Epithelial cell of proximal tubule (primary cell): ENCODE measurements around the gene TMEM163. TPM values are rescaled to one million over a fixed set of nuclear protein-coding genes. Genes with fewer than 3 reads are reported as not detected.
A peak's percentile ranks its signal among the peaks of the same experiment; 100 is the strongest.
"Not testable (repeated sequence)": the region's sequence is repeated elsewhere in the genome, so short reads cannot be mapped to it uniquely, and the experiment has no call there.

Source experiments
- DNase-seq: peaks from one replicate; pipeline ENCODE4 v3.0.0-alpha.2; 2011; ENCODE audit warnings: low read depth
- H3K4me3 ChIP-seq: 2 replicates; pipeline ENCODE4 v1.5.1; 2011; ENCODE audit warnings: low read depth, mild to moderate bottlenecking, low read length
- total RNA-seq: library from RNA; depleted of rRNA; stranded (reverse); fragments of >200 nt; gene quantifications from 2 replicates; pipeline ENCODE4 v1.2.3, GENCODE V29; 2015
- TF ChIP-seq, protein P1 (sequence below): conservative IDR thresholded peaks from 2 replicates; pipeline ENCODE4 v1.5.1; 2012; ENCODE audit warnings: low read depth, mild to moderate bottlenecking, low read length

TMEM163 gene
- total RNA-seq, 1 donor from 2014 or later: 0.40 TPM

DNA sequence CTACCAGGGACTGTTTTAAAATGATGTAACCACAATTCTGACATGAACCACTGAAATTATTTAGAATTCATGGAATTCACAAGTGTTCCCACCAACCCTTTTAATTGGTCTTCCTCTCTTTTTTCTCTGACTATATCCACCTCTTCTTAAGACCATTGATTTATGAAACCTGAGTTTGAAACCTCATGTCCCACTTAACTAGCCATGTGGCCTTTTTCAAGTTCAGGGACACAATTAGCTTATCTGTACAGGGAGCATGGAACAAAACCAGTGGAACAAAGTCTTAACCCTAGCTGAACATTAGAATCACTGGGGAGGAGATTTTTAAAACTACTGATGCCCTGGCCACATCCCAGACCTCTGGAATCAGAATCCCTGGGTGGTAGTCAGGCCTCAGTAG is 41.6 kb upstream of the TMEM163 start:
- no peak overlapping the region for H3K4me3 ChIP-seq
- DNase-seq: no peak
- TF ChIP-seq, protein P1, sequence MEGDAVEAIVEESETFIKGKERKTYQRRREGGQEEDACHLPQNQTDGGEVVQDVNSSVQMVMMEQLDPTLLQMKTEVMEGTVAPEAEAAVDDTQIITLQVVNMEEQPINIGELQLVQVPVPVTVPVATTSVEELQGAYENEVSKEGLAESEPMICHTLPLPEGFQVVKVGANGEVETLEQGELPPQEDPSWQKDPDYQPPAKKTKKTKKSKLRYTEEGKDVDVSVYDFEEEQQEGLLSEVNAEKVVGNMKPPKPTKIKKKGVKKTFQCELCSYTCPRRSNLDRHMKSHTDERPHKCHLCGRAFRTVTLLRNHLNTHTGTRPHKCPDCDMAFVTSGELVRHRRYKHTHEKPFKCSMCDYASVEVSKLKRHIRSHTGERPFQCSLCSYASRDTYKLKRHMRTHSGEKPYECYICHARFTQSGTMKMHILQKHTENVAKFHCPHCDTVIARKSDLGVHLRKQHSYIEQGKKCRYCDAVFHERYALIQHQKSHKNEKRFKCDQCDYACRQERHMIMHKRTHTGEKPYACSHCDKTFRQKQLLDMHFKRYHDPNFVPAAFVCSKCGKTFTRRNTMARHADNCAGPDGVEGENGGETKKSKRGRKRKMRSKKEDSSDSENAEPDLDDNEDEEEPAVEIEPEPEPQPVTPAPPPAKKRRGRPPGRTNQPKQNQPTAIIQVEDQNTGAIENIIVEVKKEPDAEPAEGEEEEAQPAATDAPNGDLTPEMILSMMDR: no peak

DNA sequence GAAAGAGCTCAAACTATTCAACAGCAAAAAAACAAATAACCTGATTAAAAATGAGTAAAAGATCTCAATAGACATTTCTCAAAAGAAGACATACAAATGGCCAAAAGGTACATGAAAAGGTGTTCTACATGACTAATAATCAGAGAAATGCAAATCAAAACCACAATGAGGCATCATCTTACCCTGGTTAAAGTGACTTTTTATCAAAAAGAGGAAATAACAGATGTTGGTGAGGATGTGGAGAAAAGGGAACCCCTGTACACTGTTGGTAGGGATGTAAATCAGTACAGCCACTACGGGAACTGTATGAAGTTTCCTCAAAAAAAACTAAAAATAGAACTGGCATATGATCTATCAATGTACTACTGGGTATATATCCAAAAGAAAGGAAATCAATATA is 39.8 kb upstream of the TMEM163 start:
- no peak for DNase-seq
- TF ChIP-seq, protein P1: no peak

DNA sequence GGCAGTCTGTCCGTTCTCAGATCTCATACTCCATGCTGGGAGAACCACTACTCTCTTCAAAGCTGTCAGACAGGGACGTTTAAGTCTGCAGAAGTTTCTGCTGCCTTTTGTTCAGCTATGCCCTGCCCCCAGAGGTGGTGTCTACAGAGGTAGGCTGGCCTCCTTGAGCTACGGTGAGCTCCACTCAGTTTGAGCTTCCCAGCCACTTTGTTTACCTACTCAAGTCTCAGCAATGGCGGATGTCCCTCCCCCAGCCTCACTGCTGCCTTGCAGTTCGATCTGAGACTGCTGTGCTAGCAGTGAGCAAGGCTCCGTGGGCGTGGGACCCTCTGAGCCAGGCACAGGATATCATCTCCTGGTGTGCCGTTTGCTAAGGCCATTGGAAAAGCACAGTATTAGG is 33.2 kb upstream of the TMEM163 start:
- not testable (repeated sequence) for DNase-seq
- H3K4me3 ChIP-seq: peak overlapping the region; percentile 5

More for the DNA sequence above, 39.8 kb upstream of the TMEM163 start:
- no peak overlapping the region for H3K4me3 ChIP-seq

DNA sequence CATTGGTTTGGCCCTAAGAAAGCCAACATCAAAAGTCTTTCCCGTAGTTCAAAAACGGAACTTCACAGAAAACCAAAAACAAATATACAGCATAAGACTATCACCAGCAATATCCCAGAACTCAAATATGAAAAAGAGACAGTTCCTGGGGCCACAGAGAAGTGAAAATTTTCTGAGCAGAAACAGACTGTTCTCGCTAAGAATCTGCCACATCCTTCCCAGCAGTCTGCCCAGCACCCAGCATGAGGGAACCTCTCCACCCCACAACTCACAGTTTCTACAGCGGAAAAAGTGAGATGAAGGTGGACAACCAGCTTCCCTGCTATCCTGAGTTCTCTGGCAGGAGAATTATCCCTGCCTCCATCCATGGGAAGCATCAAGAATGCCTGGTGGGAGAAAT is 26.7 kb upstream of the TMEM163 start:
- no peak overlapping the region for H3K4me3 ChIP-seq
- TF ChIP-seq, protein P1: no peak
- DNase-seq: no peak

DNA sequence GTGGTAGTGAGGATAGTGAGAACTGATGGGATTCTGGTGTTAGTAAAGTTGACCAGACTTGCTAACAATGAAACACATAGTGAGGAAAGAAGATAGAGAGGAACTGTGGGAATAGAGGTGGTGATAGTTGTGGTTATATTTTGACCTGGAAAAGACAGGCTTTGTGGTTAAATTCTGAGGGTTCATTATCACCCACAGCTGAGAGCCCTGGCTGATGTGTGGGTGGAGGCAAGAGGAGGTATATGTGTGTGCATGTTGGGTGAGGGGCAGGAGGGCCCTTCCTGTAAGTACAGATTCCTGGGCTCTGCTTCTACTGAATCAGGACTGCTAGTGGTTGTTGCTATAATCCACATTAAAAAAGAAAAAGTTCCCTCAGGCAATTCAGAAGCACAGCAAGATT is 26.2 kb upstream of the TMEM163 start:
- TF ChIP-seq, protein P1: no peak
- no peak overlapping the region for H3K4me3 ChIP-seq
- DNase-seq: no peak

DNA sequence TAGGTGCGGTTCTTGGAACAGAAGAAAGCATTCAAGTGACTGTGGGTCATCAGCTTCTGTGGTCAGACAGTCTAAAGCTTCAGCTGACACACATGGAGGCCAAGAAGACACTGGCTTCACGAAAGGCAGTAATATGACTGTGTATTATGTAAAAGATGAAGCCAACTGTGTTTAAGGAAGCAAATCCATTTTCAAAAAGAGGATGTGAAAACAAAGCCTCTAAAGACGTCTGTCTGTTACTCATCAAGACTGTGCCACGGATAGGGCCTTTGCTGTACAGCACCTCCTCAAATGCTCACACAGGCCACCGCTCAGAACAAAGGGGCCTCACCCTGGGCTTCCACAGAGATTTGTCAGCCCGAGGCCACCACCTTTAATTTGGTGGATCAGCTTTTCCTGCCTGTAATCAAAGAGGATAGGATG is 21.1 kb upstream of the TMEM163 start:
- DNase-seq: no peak
- TF ChIP-seq, protein P1: no peak
- H3K4me3 ChIP-seq: no peak overlapping the region

DNA sequence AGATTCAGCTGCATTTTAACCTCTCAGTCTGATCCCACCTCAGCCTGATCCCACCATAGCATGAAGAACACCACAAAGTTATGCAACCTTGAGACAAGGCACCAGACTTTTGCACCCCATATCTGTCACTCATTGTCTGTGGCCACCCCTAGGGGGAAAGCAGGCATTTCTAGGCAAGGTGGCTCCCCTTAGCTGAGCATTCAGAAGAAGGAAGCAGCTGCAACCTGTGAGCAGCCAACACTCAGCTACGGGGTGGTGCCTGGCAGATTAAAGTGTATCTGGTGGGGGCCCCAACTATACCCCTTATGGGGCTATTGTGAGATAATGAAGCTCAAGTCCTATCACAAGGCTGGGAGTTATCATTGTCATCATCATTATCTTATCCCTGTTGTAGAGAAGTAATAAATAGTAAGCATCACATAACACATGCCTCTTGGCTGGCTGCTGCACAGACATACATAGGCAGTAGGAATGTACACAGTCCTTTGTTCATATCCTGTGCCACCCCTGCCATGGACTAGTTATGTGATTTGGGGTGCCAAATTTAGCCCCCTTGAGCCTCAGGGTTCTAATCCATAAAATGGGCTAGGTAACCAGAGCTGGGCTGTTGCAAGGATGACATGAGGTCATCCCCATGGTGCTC is 20.6 kb upstream of the TMEM163 start:
- H3K4me3 ChIP-seq: no peak overlapping the region
- no peak for DNase-seq
- TF ChIP-seq, protein P1: no peak
